H1 (cell line): ENCODE data around the gene ADPRHL1. TPM values are rescaled to one million over a fixed set of nuclear protein-coding genes. Genes with fewer than 3 reads are reported as not detected.

Source experiments
- EP300 ChIP-seq, 2 experiments: IDR thresholded peaks; 1 replicate in 1 of 2; 2 replicates in 1 of 2; pipeline ENCODE4 v1.6.1; 2011 to 2012; ENCODE audit warnings: low read depth in 2 of 2, low read length in 2 of 2, mild to moderate bottlenecking in 2 of 2, borderline replicate concordance in 1 of 2, inconsistent platforms in 1 of 2, moderate library complexity in 1 of 2
- RNF2 ChIP-seq: fragments of 200-900, 300-1000 bp; sonication (generic); IDR thresholded peaks from 2 replicates; pipeline ENCODE4 v1.7.1; 2016; ENCODE audit warnings: borderline replicate concordance, low read depth, mild to moderate bottlenecking, antibody characterized with exemption, low read length; ENCODE audit not compliant: poor library complexity, severe bottlenecking; ENCODE audit errors: missing control alignments
- TCF12 ChIP-seq: IDR thresholded peaks from 2 replicates; pipeline ENCODE4 v1.6.1; 2011; ENCODE audit warnings: low read depth, mild to moderate bottlenecking, low read length
- polyA plus RNA-seq, 7 experiments: library from polyadenylated mRNA; depleted of rRNA in 3 of 7; stranded (reverse) in 5 of 7; unstranded in 2 of 7; fragments of >200 nt in 5 of 7; fragments of 200-250 nt in 2 of 7; gene quantifications; 1 replicate in 5 of 7; 2 replicates in 1 of 7; 4 replicates in 1 of 7; pipeline versions ENCODE4 v1.2.1 to v1.2.3, GENCODE V29; 2011 to 2013; ENCODE audit warnings: missing spikeins in 2 of 7, mixed read lengths in 2 of 7
- total RNA-seq: library from RNA; stranded (reverse); fragmentation: NEBNext Ultra II Directional; extraction: Animal tissue kit (Norgen Biotek cat#: 25700); gene quantifications from 2 replicates; pipeline ENCODE4 v1.2.1, GENCODE V29; 2021

ADPRHL1 gene
- total and polyA plus RNA-seq, 2 of the 8 experiments (the other 6 are each of a cell fraction or from before 2014, with no cell fraction given): 0.74 to 1.7 TPM

DNA sequence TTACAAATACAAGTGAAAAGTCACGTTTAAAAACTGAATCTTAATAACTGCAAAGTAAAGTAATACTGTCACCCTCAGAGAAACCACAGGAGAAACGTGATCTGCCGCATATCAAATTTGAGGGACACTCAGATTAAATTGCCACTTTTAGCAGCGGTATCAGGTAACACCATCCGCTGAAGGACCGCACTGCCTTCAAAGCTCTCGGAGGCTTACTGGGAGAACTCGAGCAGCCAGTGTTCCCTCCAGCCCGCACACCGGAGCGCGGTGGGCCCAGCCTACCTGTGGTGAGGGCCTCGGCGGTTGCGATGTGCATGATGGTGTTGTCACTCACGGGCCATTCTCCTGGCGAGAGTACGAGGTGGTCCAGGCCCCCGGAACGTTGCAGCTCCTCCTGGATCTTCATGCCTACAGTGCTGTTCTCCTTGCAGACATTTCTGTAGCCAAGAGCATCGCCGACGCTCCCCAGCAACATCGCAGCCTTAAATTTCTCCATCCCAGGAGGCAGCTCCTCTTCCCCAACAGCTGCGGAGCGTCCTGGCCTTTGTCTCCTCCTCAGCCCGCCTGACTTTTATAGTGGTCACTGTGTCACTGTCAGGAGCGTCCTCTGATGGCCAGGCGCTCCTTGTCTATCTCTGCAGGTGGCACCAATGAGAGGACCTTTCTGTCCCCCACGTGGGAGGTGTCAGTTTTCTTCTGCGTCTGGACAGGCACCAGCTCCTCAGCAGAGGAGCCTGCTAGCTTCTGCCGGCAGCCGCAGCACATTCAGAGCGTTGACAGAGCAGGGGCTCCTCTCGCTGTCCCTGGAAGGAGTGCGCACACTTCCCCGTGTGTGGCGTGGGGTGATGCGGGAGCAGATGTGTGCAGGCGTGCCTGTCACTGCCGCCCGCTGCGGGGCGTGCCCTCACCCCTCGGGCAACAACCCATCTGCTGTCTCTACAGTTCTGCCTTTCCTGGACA lies at the start of gene ADPRHL1 (continued):
- TF ChIP-seq RNF2 (no peak), EP300 (IDR thresholded peaks at IDR 0.05; ENCODE audit: borderline replicate concordance in 1 of 2, low read depth in 2 of 2, low read length in 2 of 2) (no peak), TCF12 (no peak)
- TF ChIP-seq, all 59 proteins: peak for 0
